WTC11 (cell line): ENCODE data around the gene RNF20.

ENCODE experiments used
- CREB1 ChIP-seq: sonication (generic); formaldehyde crosslinking; IDR thresholded peaks from 2 replicates; pipeline ENCODE4 v1.8.0; 2023; ENCODE audit warnings: mild to moderate bottlenecking, missing genetic modification reagents
- USF1 ChIP-seq: sonication (generic); formaldehyde crosslinking; IDR thresholded peaks from 2 replicates; pipeline ENCODE4 v1.8.0; 2022; ENCODE audit warnings: mild to moderate bottlenecking, missing genetic modification reagents
- ZBTB21 ChIP-seq: sonication (generic); formaldehyde crosslinking; IDR thresholded peaks from 2 replicates; pipeline ENCODE4 v1.8.1; 2023; ENCODE audit warnings: mild to moderate bottlenecking, missing genetic modification reagents, borderline replicate concordance
- ZNF263 ChIP-seq: sonication (generic); formaldehyde crosslinking; IDR thresholded peaks from 2 replicates; pipeline ENCODE4 v1.8.1; 2022; ENCODE audit warnings: low read depth, mild to moderate bottlenecking, moderate library complexity, missing genetic modification reagents
- ZNF423 ChIP-seq: fragments of 250-450 bp; sonication (Bioruptor Pico); IDR thresholded peaks from 2 replicates; pipeline ENCODE4 v2.1.2; 2022; ENCODE audit warnings: mild to moderate bottlenecking, moderate library complexity
- TF ChIP-seq, protein P1 (sequence below): sonication (generic); formaldehyde crosslinking; IDR thresholded peaks from 2 replicates; pipeline ENCODE4 v1.8.1; 2023; ENCODE audit warnings: mild to moderate bottlenecking, missing genetic modification reagents, moderate library complexity
- TF ChIP-seq, protein P2 (sequence below): fragments of 200-600 bp; IDR thresholded peaks from 2 replicates; pipeline ENCODE4 v1.8.0; 2022; ENCODE audit warnings: antibody characterized with exemption

DNA sequence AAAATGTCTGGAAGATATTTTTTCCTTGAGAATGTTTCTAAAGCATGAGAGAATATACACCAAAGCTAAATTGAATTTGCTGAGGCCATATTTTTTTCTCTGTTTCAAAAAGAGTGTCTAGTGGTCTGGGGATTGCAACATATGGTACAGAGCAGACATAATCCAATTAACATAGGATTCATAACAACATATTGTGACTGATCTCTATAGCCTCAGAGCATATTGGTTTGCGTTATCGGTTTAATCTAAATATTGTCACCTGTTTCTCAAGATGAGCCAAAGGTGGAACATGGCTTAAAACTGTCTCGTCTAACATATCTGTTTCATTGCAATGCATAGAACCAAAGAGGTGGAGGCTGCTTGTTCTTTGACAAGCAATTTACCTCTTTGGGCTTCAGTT lies 57.2 kb downstream of the RNF20 start:
- no peak for TF ChIP-seq CREB1 (CRISPR knock-in tag)
- TF ChIP-seq, protein P1, sequence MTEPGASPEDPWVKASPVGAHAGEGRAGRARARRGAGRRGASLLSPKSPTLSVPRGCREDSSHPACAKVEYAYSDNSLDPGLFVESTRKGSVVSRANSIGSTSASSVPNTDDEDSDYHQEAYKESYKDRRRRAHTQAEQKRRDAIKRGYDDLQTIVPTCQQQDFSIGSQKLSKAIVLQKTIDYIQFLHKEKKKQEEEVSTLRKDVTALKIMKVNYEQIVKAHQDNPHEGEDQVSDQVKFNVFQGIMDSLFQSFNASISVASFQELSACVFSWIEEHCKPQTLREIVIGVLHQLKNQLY (CRISPR knock-in tag): no peak
- TF ChIP-seq, protein P2, sequence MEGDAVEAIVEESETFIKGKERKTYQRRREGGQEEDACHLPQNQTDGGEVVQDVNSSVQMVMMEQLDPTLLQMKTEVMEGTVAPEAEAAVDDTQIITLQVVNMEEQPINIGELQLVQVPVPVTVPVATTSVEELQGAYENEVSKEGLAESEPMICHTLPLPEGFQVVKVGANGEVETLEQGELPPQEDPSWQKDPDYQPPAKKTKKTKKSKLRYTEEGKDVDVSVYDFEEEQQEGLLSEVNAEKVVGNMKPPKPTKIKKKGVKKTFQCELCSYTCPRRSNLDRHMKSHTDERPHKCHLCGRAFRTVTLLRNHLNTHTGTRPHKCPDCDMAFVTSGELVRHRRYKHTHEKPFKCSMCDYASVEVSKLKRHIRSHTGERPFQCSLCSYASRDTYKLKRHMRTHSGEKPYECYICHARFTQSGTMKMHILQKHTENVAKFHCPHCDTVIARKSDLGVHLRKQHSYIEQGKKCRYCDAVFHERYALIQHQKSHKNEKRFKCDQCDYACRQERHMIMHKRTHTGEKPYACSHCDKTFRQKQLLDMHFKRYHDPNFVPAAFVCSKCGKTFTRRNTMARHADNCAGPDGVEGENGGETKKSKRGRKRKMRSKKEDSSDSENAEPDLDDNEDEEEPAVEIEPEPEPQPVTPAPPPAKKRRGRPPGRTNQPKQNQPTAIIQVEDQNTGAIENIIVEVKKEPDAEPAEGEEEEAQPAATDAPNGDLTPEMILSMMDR: no peak
- no peak for TF ChIP-seq ZNF423 (CRISPR knock-in tag)
- no peak for TF ChIP-seq ZNF263 (CRISPR knock-in tag)
- no peak for TF ChIP-seq USF1
- no peak for TF ChIP-seq ZBTB21 (CRISPR knock-in tag)
